IMR-90 (cell line): ENCODE measurements around the gene ARL14EPL. TPM values are rescaled to one million over a fixed set of nuclear protein-coding genes. Genes with fewer than 3 reads are reported as not detected.
A peak's percentile ranks its signal among the peaks of the same experiment; 100 is the strongest.

Experiments used
- ATAC-seq: fragments of 200-7000 bp; cut with Tn5 transposase; 2 replicates; pipeline ENCODE4 v1.9.1; 2020; ENCODE audit warnings: low read depth, mild to moderate bottlenecking, moderate library complexity
- BruUV-seq: library from RNA; stranded (reverse); fragments of 400-500 nt; replicated peaks from 2 replicates; lab custom pipeline; 2021; lab: Mats Ljungman, UMichigan
- CTCF ChIA-PET: fragments of 300-600 bp; formaldehyde crosslinking; extraction: SDS; loops from one replicate; lab custom pipeline; 2021; ENCODE audit warnings: antibody characterized with exemption; lab: Yijun Ruan, JAX
- POLR2A ChIA-PET: fragments of 300-600 bp; sonication (Branson Sonifier 250); formaldehyde crosslinking; loops from one replicate; lab custom pipeline; 2022; ENCODE audit warnings: antibody characterized with exemption; ENCODE audit not compliant: unreplicated experiment; lab: Charles Lee
- DNase-seq: peaks from one replicate; pipeline ENCODE4 v3.0.0; 2013
- H2AFZ ChIP-seq: replicated peaks from 2 replicates; pipeline ENCODE3; 2013; ENCODE audit warnings: low read length, mild to moderate bottlenecking; ENCODE audit not compliant: poor library complexity
- H2AK5ac ChIP-seq: 2 replicates; pipeline ENCODE4 v1.6.1; 2013; ENCODE audit warnings: low read depth, low read length, inconsistent platforms
- H2AK9ac ChIP-seq: replicated peaks from 2 replicates; pipeline ENCODE3; 2013; ENCODE audit warnings: mild to moderate bottlenecking, low read depth, low read length, moderate library complexity; ENCODE audit not compliant: poor library complexity
- H2BK120ac ChIP-seq: 2 replicates; pipeline ENCODE4 v1.6.1; 2013; ENCODE audit warnings: low read depth, low read length, inconsistent platforms
- H2BK15ac ChIP-seq: 3 replicates; pipeline ENCODE4 v1.6.1; 2013; ENCODE audit warnings: low read depth, low read length, inconsistent platforms
- H2BK20ac ChIP-seq: 2 replicates; pipeline ENCODE4 v1.6.1; 2013; ENCODE audit warnings: low read depth, mild to moderate bottlenecking, inconsistent platforms, low read length, moderate library complexity
- H2BK5ac ChIP-seq: 2 replicates; pipeline ENCODE4 v1.6.1; 2013; ENCODE audit warnings: mild to moderate bottlenecking, low read depth, low read length, inconsistent platforms; ENCODE audit not compliant: poor library complexity, severe bottlenecking
- H3K14ac ChIP-seq: replicated peaks from 2 replicates; pipeline ENCODE4 v1.6.1; 2013; ENCODE audit warnings: low read depth, low read length, inconsistent platforms
- H3K18ac ChIP-seq: 2 replicates; pipeline ENCODE4 v1.6.1; 2013; ENCODE audit warnings: low read depth, low read length, control low read depth
- H3K23ac ChIP-seq: 2 replicates; pipeline ENCODE4 v1.6.1; 2013; ENCODE audit warnings: low read depth, low read length, inconsistent platforms
- H3K27ac ChIP-seq: 2 replicates; pipeline ENCODE4 v1.5.1; 2013; ENCODE audit warnings: mild to moderate bottlenecking, control low read depth, low read length; ENCODE audit not compliant: insufficient read depth
- H3K27me3 ChIP-seq: 2 replicates; pipeline ENCODE4 v1.6.1; 2013; ENCODE audit warnings: low read length; ENCODE audit not compliant: control insufficient read depth, insufficient read depth
- H3K36me3 ChIP-seq: 2 replicates; pipeline ENCODE4 v1.6.1; 2013; ENCODE audit warnings: low read length, mixed read lengths; ENCODE audit not compliant: control insufficient read depth, insufficient read depth
- H3K4ac ChIP-seq: 2 replicates; pipeline ENCODE4 v1.6.1; 2013; ENCODE audit warnings: low read depth, low read length, inconsistent platforms
- H3K4me1 ChIP-seq: 2 replicates; pipeline ENCODE4 v1.6.1; 2013; ENCODE audit warnings: low read length, mixed read lengths; ENCODE audit not compliant: control insufficient read depth, insufficient read depth
- H3K4me2 ChIP-seq: 2 replicates; pipeline ENCODE4 v1.6.1; 2013; ENCODE audit warnings: low read depth, mild to moderate bottlenecking, control low read depth, low read length, moderate library complexity
- H3K4me3 ChIP-seq: 2 replicates; pipeline ENCODE4 v1.5.1; 2013; ENCODE audit warnings: low read depth, mild to moderate bottlenecking, control low read depth, low read length, moderate library complexity; ENCODE audit not compliant: insufficient read depth
- H3K56ac ChIP-seq: 2 replicates; pipeline ENCODE4 v1.6.1; 2013; ENCODE audit warnings: low read length, inconsistent platforms; ENCODE audit not compliant: insufficient read depth; ENCODE audit errors: extremely low read depth
- H3K79me1 ChIP-seq, 2 experiments: 2 replicates each; pipeline ENCODE4 v1.6.1; 2013; ENCODE audit warnings: low read length in 2 of 2, inconsistent platforms in 1 of 2, low read depth in 1 of 2
- H3K9ac ChIP-seq: 2 replicates; pipeline ENCODE4 v1.6.1; 2013; ENCODE audit warnings: low read depth, low read length, control low read depth
- H3K9me1 ChIP-seq: 2 replicates; pipeline ENCODE4 v1.6.1; 2013; ENCODE audit warnings: low read length, inconsistent platforms; ENCODE audit not compliant: insufficient read depth
- H3K9me3 ChIP-seq: 2 replicates; pipeline ENCODE4 v1.6.1; 2013; ENCODE audit warnings: low read length; ENCODE audit not compliant: control insufficient read depth, insufficient read depth
- H4K20me1 ChIP-seq: 2 replicates; pipeline ENCODE4 v1.6.1; 2013; ENCODE audit warnings: low read length, inconsistent platforms; ENCODE audit not compliant: insufficient read depth
- H4K5ac ChIP-seq: 2 replicates; pipeline ENCODE4 v1.6.1; 2013; ENCODE audit warnings: mild to moderate bottlenecking, low read depth, low read length, control low read depth
- H4K8ac ChIP-seq, 2 experiments: 2 replicates each; pipeline ENCODE4 v1.6.1; 2013; ENCODE audit warnings: low read depth in 2 of 2, low read length in 2 of 2, control low read depth in 1 of 2, inconsistent platforms in 1 of 2
- H4K91ac ChIP-seq: 2 replicates; pipeline ENCODE4 v1.6.1; 2013; ENCODE audit warnings: low read depth, low read length, inconsistent platforms; ENCODE audit not compliant: insufficient read depth
- BHLHE40 ChIP-seq: fragments of 150-350 bp; IDR thresholded peaks from 2 replicates; pipeline ENCODE4 v1.6.1; 2016; ENCODE audit warnings: mild to moderate bottlenecking, low read depth, low read length
- POLR2A ChIP-seq: IDR thresholded peaks from 2 replicates; pipeline ENCODE4 v1.6.1; 2012; ENCODE audit warnings: mild to moderate bottlenecking, low read depth, low read length
- WGBS, 2 experiments: methylation state at CpG; one replicate each; pipeline versions ENCODE4 v1.1.5 to v1.1.7; 2013; ENCODE audit warnings: missing lambda C conversion rate in 2 of 2; ENCODE audit not compliant: insufficient read length in 1 of 2; ENCODE audit errors: extremely low coverage in 2 of 2; 5-methylcytosine and 5-hydroxymethylcytosine counted together
- dilution Hi-C: fragments of 300-500 bp; cut with HindIII; formaldehyde crosslinking; loops from one replicate; pipeline ENCODE4 v1.14.3; 2018; ENCODE audit warnings: low sequenced_read_pairs; ENCODE audit not compliant: unreplicated experiment
- in situ Hi-C: fragments of 300-500 bp; cut with MboI; formaldehyde crosslinking; loops from 3 replicates; pipeline ENCODE4 v1.14.3; 2019; ENCODE audit warnings: low sequenced_read_pairs, inconsistent platforms, mixed read lengths
- intact Hi-C: fragments of 100-400 bp; cut with micrococcal nuclease; formaldehyde crosslinking; loops from 2 replicates; pipeline ENCODE4 v1.10.0; 2022
- polyA plus RNA-seq, 3 experiments: library from polyadenylated mRNA; depleted of rRNA; stranded (reverse); fragments of >200 nt; gene quantifications; 2 replicates each; pipeline ENCODE4 v1.2.3, GENCODE V29; 2012; ENCODE audit warnings: low replicate concordance in 1 of 3
- total RNA-seq: library from RNA; depleted of rRNA; stranded (reverse); fragments of >200 nt; gene quantifications from 2 replicates; pipeline ENCODE4 v1.2.3, GENCODE V29; 2012

ARL14EPL gene
- total and polyA plus RNA-seq, 2 of the 4 experiments (the other 2 are of a cell fraction), result not detected

DNA sequence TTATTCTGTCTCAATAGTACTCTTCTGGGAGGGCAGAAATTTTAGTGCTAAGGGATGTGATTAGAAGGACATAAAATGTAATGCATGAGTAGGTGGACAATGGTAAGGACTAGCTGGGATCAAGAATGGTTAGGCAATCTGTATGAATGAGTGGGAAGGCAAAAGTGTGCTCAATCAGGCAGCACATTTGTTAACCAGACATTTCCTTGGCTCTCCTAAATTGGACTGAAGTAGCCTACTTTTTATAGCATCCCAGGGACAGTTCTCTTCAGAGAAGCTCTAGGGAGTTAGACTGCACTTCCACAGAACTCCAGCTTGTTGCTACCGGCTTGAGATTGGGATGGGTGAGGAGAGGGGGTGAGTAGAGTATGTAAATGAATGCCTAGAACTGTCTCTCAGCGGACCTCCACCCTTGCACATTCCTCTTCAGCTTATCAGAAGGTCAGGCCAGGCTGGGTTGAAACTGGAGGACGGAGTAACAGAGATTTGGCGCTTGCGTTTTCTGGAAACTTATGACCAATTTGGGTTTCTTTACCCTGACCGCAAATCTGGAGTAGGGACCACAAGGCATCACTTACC, 19.0 kb upstream of the ARL14EPL start:
- no peak for TF ChIP-seq POLR2A
- TF ChIP-seq BHLHE40, result peak; percentile 25; the same call in 1 of the 2 replicates
- Histone ChIP-seq H3K9ac (no peak overlapping the region), H3K23ac (no peak overlapping the region), H3K4me1 (peaks cover 1% of the 10 kb centered on the region; the same call in 1 of the 2 replicates), H3K9me1 (peaks cover 3% of the 10 kb centered on the region; the same call in 1 of the 2 replicates), H3K4me3 (no peak overlapping the region), H3K4me2 (no peak overlapping the region), H2BK15ac (no peak overlapping the region), H3K27me3 (no peaks in the 10 kb centered on the region), H3K9me3 (no peaks in the 10 kb centered on the region), H2AFZ (no peak overlapping the region), H4K5ac (no peak overlapping the region), H3K27ac (no peak overlapping the region), H2BK5ac (no peak overlapping the region), H4K8ac (no peak overlapping the region), H2BK20ac (no peak overlapping the region), H3K79me1 (no peaks in the 10 kb centered on the region), H3K4ac (no peak overlapping the region), H2BK120ac (no peak overlapping the region), H3K36me3 (no peaks in the 10 kb centered on the region), H3K56ac (no peak overlapping the region), H3K18ac (no peak overlapping the region), H2AK9ac (no peak overlapping the region), H4K20me1 (no peaks in the 10 kb centered on the region), H2AK5ac (no peak overlapping the region), H4K91ac (no peak overlapping the region), H3K14ac (no peak overlapping the region)
- intact Hi-C loops, result no loop called here
- DNase-seq (peak; percentile 30), ATAC-seq (no peak)
- ChIA-PET CTCF (no interaction called here), POLR2A (no interaction called here)
- dilution Hi-C loops, result no loop called here
- WGBS, 2 experiments, result no CpG with 5 or more reads among the region's 6 CpGs
- no TSS peak for BruUV-seq
- in situ Hi-C loops, result no loop called here
